ENCODE data around the gene CACNG8.

The CACNG8 gene

GRCh38 chr19:54009440-54009839 is 46.7 kb downstream of the CACNG8 start:
- no peak for DNase-seq (ENCODE audit: low spot score)
- H3K18ac ChIP-seq (ENCODE audit: low read length): no peak overlapping the region
- H2BK12ac ChIP-seq (ENCODE audit: low read length): no peak overlapping the region
- no peak overlapping the region for H2AFZ ChIP-seq (ENCODE audit: low read length)
- H3K36me3 ChIP-seq (replicated peaks in 1 of 2; ENCODE audit: control insufficient read depth in 2 of 2, insufficient read depth in 2 of 2, low read length in 2 of 2): no peaks in the 10 kb centered on the region
- no CpG with 5 or more reads among the region's 8 CpGs for WGBS, 2 donors (ENCODE audit: extremely low coverage in 2 of 2, insufficient read length in 2 of 2, insufficient replicate concordance in 1 of 2)
- no peak overlapping the region for H4K8ac ChIP-seq (ENCODE audit: low read depth, low read length)
- no peak overlapping the region for H2BK120ac ChIP-seq (ENCODE audit: low read depth, low read length)
- no peak overlapping the region for H3K4me3 ChIP-seq (ENCODE audit: low read length in 2 of 2)
- no peak overlapping the region for H3K14ac ChIP-seq (ENCODE audit: low read length)
- no peaks in the 10 kb centered on the region for H3K27me3 ChIP-seq (ENCODE audit: control insufficient read depth in 3 of 3, insufficient read depth in 3 of 3, low read depth in 1 of 3, low read length in 3 of 3)
- no peak overlapping the region for H2BK5ac ChIP-seq (ENCODE audit: low read length)
- H3K79me1 ChIP-seq (ENCODE audit: low read depth, low read length): no peaks in the 10 kb centered on the region
- no peak overlapping the region for H3K9ac ChIP-seq (ENCODE audit: low read depth, low read length, poor library complexity)
- no peak overlapping the region for H3K4ac ChIP-seq (ENCODE audit: low read length)
- H4K91ac ChIP-seq (ENCODE audit: low read depth, low read length, poor library complexity): no peak overlapping the region
- H3K23ac ChIP-seq (ENCODE audit: low read depth, low read length, poor library complexity): no peak overlapping the region
- H3K4me1 ChIP-seq (ENCODE audit: control insufficient read depth in 2 of 2, insufficient read depth in 1 of 2, low read depth in 1 of 2, low read length in 2 of 2): peaks cover 2 to 4% of the 10 kb centered on the region in 2 donors
- no peaks in the 10 kb centered on the region for H3K9me3 ChIP-seq (replicated peaks in 1 of 2; ENCODE audit: control insufficient read depth in 2 of 2, insufficient read depth in 1 of 2, low read depth in 1 of 2, low read length in 2 of 2)
- no peak overlapping the region for H2AK5ac ChIP-seq (ENCODE audit: low read depth, low read length)
- H3K27ac ChIP-seq (replicated peaks; ENCODE audit: low read length): no peak overlapping the region
- no peak overlapping the region for H3K4me2 ChIP-seq (ENCODE audit: insufficient read depth, low read length, poor library complexity, severe bottlenecking)
- H2BK15ac ChIP-seq (ENCODE audit: low read length): no peak overlapping the region

- peaks cover 4% of the 10 kb centered on the region in 2 donors for H3K4me1 ChIP-seq (ENCODE audit: control insufficient read depth in 2 of 2, insufficient read depth in 1 of 2, low read depth in 1 of 2, low read length in 2 of 2)
- no peak overlapping the region for H4K8ac ChIP-seq (ENCODE audit: low read depth, low read length)
- no peak overlapping the region for H3K18ac ChIP-seq (ENCODE audit: low read length)
- no peaks in the 10 kb centered on the region for H3K36me3 ChIP-seq (replicated peaks in 1 of 2; ENCODE audit: control insufficient read depth in 2 of 2, insufficient read depth in 2 of 2, low read length in 2 of 2)
- H4K91ac ChIP-seq (ENCODE audit: low read depth, low read length, poor library complexity): no peak overlapping the region
- H3K9me3 ChIP-seq (replicated peaks in 1 of 2; ENCODE audit: control insufficient read depth in 2 of 2, insufficient read depth in 1 of 2, low read depth in 1 of 2, low read length in 2 of 2): no peaks in the 10 kb centered on the region
- WGBS, 2 donors (ENCODE audit: extremely low coverage in 2 of 2, insufficient read length in 2 of 2, insufficient replicate concordance in 1 of 2): no CpG with 5 or more reads among the region's 6 CpGs
- no peak for DNase-seq (ENCODE audit: low spot score)
- H3K23ac ChIP-seq (ENCODE audit: low read depth, low read length, poor library complexity): no peak overlapping the region
- H2AK5ac ChIP-seq (ENCODE audit: low read depth, low read length): no peak overlapping the region
- no peak overlapping the region for H3K27ac ChIP-seq (replicated peaks; ENCODE audit: low read length)
- no peak overlapping the region for H3K9ac ChIP-seq (ENCODE audit: low read depth, low read length, poor library complexity)
- no peaks in the 10 kb centered on the region for H3K79me1 ChIP-seq (ENCODE audit: low read depth, low read length)
- no peak overlapping the region for H3K4ac ChIP-seq (ENCODE audit: low read length)
- no peak overlapping the region for H2AFZ ChIP-seq (ENCODE audit: low read length)
- H3K14ac ChIP-seq (ENCODE audit: low read length): no peak overlapping the region
- no peak overlapping the region for H2BK5ac ChIP-seq (ENCODE audit: low read length)
- no peaks in the 10 kb centered on the region for H3K27me3 ChIP-seq (ENCODE audit: control insufficient read depth in 3 of 3, insufficient read depth in 3 of 3, low read depth in 1 of 3, low read length in 3 of 3)
- H2BK12ac ChIP-seq (ENCODE audit: low read length): no peak overlapping the region
- H3K4me3 ChIP-seq (ENCODE audit: low read length in 2 of 2): no peak overlapping the region
- H2BK120ac ChIP-seq (ENCODE audit: low read depth, low read length): no peak overlapping the region
- no peak overlapping the region for H2BK15ac ChIP-seq (ENCODE audit: low read length)
- no peak overlapping the region for H3K4me2 ChIP-seq (ENCODE audit: insufficient read depth, low read length, poor library complexity, severe bottlenecking)
These were observed 47.7 kb downstream of the CACNG8 start for GRCh38 chr19:54010474-54010873.

GRCh38 chr19:54011507-54012211 is 48.9 kb downstream of the CACNG8 start:
- Histone ChIP-seq H3K4me3 (ENCODE audit: low read length in 2 of 2) (no peak overlapping the region), H3K18ac (ENCODE audit: low read length) (peak overlapping the region; percentile 92), H3K27ac (replicated peaks; ENCODE audit: low read length) (no peak overlapping the region), H3K4me2 (ENCODE audit: insufficient read depth, low read length, poor library complexity, severe bottlenecking) (no peak overlapping the region), H3K14ac (ENCODE audit: low read length) (peak overlapping the region; percentile 94), H3K36me3 (replicated peaks in 1 of 2; ENCODE audit: control insufficient read depth in 2 of 2, insufficient read depth in 2 of 2, low read length in 2 of 2) (no peaks in the 10 kb centered on the region), H3K4me1 (ENCODE audit: control insufficient read depth in 2 of 2, insufficient read depth in 1 of 2, low read depth in 1 of 2, low read length in 2 of 2) (peaks cover 4% of the 10 kb centered on the region in 2 donors), H4K8ac (ENCODE audit: low read depth, low read length) (no peak overlapping the region), H2AK5ac (ENCODE audit: low read depth, low read length) (peak overlapping the region; percentile 88), H4K91ac (ENCODE audit: low read depth, low read length, poor library complexity) (no peak overlapping the region), H2BK5ac (ENCODE audit: low read length) (no peak overlapping the region), H3K9ac (ENCODE audit: low read depth, low read length, poor library complexity) (peak overlapping the region; percentile 60), H2BK120ac (ENCODE audit: low read depth, low read length) (peak overlapping the region; percentile 87), H3K4ac (ENCODE audit: low read length) (no peak overlapping the region), H2BK15ac (ENCODE audit: low read length) (peak overlapping the region; percentile 85), H3K23ac (ENCODE audit: low read depth, low read length, poor library complexity) (peak overlapping the region; percentile 73), H2AFZ (ENCODE audit: low read length) (peak overlapping the region; percentile 53), H2BK12ac (ENCODE audit: low read length) (peak overlapping the region; percentile 73), H3K79me1 (ENCODE audit: low read depth, low read length) (no peaks in the 10 kb centered on the region), H3K9me3 (replicated peaks in 1 of 2; ENCODE audit: control insufficient read depth in 2 of 2, insufficient read depth in 1 of 2, low read depth in 1 of 2, low read length in 2 of 2) (peaks cover 0 to 6% of the 10 kb centered on the region in 2 donors), H3K27me3 (ENCODE audit: control insufficient read depth in 3 of 3, insufficient read depth in 3 of 3, low read depth in 1 of 3, low read length in 3 of 3) (no peaks in the 10 kb centered on the region)
- WGBS, 2 donors (ENCODE audit: extremely low coverage in 2 of 2, insufficient read length in 2 of 2, insufficient replicate concordance in 1 of 2): no CpG with 5 or more reads among the region's 36 CpGs
- DNase-seq (ENCODE audit: low spot score): no peak

- Histone ChIP-seq H2BK120ac (ENCODE audit: low read depth, low read length) (no peak overlapping the region), H3K27me3 (ENCODE audit: control insufficient read depth in 3 of 3, insufficient read depth in 3 of 3, low read depth in 1 of 3, low read length in 3 of 3) (no peaks in the 10 kb centered on the region), H3K14ac (ENCODE audit: low read length) (no peak overlapping the region), H3K27ac (replicated peaks; ENCODE audit: low read length) (no peak overlapping the region), H2AFZ (ENCODE audit: low read length) (no peak overlapping the region), H3K23ac (ENCODE audit: low read depth, low read length, poor library complexity) (no peak overlapping the region), H3K9me3 (replicated peaks in 1 of 2; ENCODE audit: control insufficient read depth in 2 of 2, insufficient read depth in 1 of 2, low read depth in 1 of 2, low read length in 2 of 2) (peaks cover 2 to 6% of the 10 kb centered on the region in 2 donors), H2AK5ac (ENCODE audit: low read depth, low read length) (no peak overlapping the region), H3K4me1 (ENCODE audit: control insufficient read depth in 2 of 2, insufficient read depth in 1 of 2, low read depth in 1 of 2, low read length in 2 of 2) (peaks cover 4% of the 10 kb centered on the region in 2 donors), H2BK12ac (ENCODE audit: low read length) (no peak overlapping the region), H2BK5ac (ENCODE audit: low read length) (no peak overlapping the region), H3K18ac (ENCODE audit: low read length) (no peak overlapping the region), H3K4me3 (ENCODE audit: low read length in 2 of 2) (no peak overlapping the region), H4K8ac (ENCODE audit: low read depth, low read length) (no peak overlapping the region), H3K4me2 (ENCODE audit: insufficient read depth, low read length, poor library complexity, severe bottlenecking) (no peak overlapping the region), H3K79me1 (ENCODE audit: low read depth, low read length) (no peaks in the 10 kb centered on the region), H3K9ac (ENCODE audit: low read depth, low read length, poor library complexity) (no peak overlapping the region), H3K36me3 (replicated peaks in 1 of 2; ENCODE audit: control insufficient read depth in 2 of 2, insufficient read depth in 2 of 2, low read length in 2 of 2) (no peaks in the 10 kb centered on the region), H4K91ac (ENCODE audit: low read depth, low read length, poor library complexity) (no peak overlapping the region), H3K4ac (ENCODE audit: low read length) (no peak overlapping the region), H2BK15ac (ENCODE audit: low read length) (no peak overlapping the region)
- no CpG with 5 or more reads among the region's 8 CpGs for WGBS, 2 donors (ENCODE audit: extremely low coverage in 2 of 2, insufficient read length in 2 of 2, insufficient replicate concordance in 1 of 2)
- no peak for DNase-seq (ENCODE audit: low spot score)
These were observed 51.1 kb downstream of the CACNG8 start for GRCh38 chr19:54013866-54014265.

Measured in neuronal stem cell (in vitro differentiated cells).